T follicular helper cell (primary cell): ENCODE data around the gene ENDOG.
A peak's percentile ranks its signal among the peaks of the same experiment; 100 is the strongest.
"Not testable (repeated sequence)": the region's sequence is repeated elsewhere in the genome, so short reads cannot be mapped to it uniquely, and the experiment has no call there.

Experiments used
- DNase-seq: peaks from one replicate; pipeline ENCODE4 v3.0.0-alpha.2; 2020; ENCODE audit warnings: low read depth
- total RNA-seq, 2 experiments: gene quantifications; one replicate each; lab custom pipeline; 2026; lab: John Stamatoyannopoulos, UW

The ENDOG gene
- total RNA-seq, result 6.8 to 14.2 reads per million in 2 experiments

DNA sequence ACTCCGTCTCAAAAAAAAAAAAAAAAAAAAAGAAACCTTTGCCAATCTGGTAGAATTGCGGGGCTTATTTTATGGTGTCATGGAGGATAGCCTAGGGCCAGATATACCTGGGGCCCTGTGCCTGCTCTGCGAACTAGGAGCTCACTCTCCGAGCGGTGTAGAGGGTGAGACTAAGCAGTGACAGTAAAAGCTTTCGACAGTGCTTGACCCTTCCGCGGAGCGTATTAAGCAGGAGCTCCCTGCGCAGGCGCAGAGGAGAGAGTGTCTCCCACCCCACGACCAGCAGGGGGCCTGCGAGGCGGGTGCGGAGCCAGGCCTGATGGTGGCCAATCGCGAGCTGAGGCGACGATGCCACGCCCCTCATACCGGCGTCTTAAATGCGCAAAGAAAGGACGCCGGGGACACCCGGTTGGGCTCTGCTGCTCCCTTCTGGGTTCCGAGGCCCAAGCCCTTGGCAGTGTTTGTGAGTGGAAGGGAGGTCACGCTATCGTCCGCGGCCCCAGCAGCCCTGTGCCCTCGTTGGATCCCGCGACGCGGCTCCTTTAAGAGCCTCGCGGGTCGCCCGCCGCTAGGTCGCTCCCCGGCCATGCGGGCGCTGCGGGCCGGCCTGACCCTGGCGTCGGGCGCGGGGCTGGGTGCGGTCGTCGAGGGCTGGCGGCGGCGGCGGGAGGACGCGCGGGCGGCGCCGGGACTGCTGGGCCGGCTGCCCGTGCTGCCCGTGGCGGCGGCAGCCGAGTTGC, at the start of gene ENDOG:
Gene ENDOG, plus strand, starts transcription at position 402 of the 740 bp plus-strand sequence. Its CDS starts 185 bp downstream, at position 587.
- DNase-seq, result peak; percentile 95

DNA sequence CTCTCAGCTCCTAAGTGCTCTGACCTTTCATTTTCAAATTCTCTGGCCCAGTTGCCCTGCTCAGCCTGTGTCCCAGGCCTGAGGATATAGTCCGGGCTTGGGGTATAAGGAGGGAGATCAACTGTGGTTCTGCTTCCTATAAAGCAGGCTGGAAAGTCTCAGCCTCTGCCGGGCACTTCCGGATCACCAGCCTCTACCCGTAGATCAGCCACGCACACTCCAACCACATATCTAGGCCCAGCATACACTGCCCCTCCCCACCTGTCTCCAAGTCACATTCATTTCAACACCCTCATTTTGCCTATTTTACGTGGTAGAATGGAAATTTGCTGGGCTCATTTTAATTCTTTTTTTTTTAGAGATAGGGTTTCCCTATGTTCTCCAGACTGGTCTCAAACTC, 49.7 kb upstream of the ENDOG start:
- no peak for DNase-seq

DNA sequence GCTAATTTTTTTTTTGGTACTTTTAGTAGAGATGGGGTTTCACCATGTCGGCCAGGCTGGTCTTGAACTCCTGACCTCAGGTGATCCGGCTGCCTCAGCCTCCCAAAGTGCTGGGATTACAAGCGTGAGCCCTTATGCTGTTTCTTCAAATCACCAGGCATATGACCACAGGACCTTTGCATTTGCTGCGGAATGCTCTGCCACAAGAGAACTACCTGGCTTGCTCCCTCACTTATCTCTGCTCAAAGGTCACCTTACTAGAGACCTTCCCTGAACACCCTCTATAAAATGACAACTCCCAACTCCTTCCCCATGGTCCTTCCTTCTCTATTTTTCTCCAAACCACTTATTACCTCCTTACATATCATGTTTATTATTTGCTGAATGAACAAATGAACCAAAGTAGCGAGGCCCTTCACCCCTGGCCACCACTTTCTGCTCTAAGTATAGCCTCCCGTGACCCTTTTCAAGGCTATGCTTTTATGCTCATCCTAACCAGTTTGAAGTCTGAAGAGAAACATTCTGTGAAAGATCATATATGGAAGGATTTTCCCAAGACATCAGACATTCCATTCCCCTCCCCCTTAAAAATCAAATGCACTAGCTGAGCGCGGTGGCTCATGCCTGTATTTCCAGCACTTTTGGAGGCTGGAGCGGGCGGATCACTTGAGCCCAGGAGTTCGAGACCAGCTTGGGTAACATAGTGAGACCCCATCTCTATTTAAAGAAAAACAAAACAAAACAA, 47.8 kb upstream of the ENDOG start:
- DNase-seq, result no peak

DNA sequence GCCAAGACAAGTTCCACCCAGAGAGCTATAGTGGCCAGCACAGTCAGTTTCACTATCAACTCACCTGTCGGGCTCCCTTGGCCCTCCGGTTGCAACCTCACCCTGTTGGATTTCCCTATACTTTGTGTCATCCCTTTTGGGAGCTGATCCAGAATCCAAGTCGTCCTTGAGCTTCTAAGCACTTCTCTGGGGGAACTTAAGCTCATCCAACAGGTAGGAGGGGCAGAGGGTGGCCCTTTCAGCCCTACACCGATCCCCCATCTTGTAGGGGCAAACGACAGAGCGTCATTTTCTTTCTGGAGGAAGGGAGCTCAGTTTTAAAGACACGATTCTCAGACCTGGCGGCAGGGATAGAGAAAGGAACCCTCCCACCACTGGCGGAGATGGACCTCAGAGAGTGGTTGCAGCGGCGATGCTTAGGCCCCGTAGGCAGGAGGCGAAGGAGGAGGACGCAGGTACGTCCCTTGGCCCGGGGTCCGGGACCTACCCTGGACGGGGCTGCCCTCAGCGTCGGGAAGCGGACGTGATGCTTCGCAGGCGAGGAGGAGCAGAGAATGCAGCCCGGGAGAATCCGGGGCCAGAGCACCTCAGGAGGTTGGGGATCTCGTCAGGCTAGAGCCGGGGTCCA, 47.1 kb upstream of the ENDOG start:
- no peak for DNase-seq

DNA sequence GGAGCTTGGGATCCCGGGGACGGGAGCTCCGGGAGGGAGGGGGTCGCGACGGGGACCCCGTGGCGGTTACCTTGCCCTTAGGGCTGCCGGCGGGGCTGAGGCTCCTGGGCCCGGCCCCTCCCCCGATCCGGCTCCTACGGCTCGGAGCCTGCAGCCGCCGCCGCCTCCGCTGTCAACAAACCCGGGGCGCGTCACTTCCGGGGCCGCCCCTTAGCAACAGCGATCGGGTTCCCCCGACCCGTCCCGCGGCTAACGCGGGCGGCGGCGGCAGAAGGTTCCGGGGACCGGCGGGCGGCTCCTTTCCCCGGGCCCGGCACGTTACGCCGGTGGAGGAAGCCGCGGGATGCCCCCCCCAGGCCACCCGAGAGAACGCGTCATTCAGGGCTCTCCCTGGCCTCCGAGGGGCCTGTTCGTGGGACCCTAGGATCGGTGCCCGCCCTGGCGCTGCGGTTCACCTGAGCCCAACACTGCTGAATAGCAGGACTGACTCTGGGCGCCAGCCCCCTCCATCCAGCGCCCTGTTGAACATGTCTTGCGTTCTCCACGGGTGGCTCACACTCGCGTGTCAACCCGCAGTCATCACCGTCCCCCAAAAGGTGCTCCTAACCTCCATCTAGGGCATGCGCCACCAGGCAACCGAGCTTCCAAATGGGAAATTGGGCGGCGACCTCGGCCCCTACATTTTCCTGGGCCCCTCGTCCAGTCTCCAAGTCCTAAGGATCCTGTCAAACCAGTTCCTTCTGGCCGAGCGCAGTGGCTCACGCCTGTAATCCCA, 46.4 kb upstream of the ENDOG start, which contains the start of gene ZER1:
Gene ZER1, minus strand, starts transcription at position 183 of the 775 bp plus-strand sequence. CDS start 16,362 bp downstream, outside the sequence.
- peak; percentile 92 for DNase-seq

DNA sequence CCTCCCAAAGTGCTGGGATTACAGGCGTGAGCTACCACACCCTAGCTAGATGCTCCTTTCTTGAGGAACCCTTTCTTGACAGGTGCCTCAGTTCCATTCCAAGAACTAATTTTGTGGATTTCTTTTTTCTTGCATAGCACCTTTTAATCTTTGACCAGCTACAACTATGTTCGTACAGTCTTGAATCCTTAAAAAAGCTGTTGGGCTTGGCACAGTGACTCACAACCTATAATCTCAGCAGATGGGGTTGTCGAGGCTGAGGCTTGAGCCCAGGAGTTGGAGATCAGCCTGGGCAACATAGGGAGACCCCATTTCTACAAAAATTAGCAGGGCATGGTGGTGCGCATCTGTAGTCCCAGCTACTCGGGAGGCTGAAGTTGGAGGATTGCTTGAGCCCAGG, 45.3 kb upstream of the ENDOG start:
- no peak for DNase-seq

DNA sequence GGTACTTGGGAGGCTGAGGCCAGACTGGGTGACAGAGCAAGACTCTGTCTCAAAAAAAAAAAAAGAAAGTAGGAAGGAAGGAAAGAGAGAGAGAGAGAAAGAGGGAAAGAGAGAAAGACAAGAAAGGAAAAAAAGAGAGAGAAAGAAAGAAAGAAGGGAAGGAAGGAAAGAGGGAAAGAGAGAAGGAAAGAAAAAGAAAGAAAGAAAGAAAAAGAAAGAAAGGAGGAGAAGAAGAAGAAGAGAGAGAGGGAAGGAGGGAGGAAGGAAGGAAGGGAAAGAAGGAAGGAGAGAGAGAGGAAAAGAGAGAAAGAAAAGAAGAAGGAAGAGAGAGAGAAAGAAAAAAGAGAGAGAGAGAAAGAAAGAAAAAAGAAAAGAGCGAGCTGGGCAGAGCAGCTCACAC, 43.5 kb upstream of the ENDOG start:
- DNase-seq, result no peak

DNA sequence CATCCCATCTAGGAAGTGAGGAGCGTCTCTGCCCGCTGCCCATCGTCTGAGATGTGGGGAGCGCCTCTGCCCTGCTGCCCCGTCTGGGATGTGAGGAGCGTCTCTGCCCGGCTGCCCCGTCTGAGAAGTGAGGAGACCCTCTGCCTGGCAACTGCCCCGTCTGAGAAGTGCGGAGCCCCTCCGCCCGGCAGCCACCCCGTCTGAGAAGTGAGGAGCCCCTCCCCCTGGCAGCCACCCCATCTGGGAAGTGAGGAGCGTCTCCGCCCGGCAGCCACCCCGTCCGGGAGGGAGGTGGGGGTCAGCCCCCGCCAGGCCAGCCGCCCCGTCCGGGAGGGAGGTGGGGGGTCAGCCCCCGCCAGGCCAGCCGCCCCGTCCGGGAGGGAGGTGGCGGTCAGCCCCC, 38.2 kb upstream of the ENDOG start:
- not testable (repeated sequence) for DNase-seq

DNA sequence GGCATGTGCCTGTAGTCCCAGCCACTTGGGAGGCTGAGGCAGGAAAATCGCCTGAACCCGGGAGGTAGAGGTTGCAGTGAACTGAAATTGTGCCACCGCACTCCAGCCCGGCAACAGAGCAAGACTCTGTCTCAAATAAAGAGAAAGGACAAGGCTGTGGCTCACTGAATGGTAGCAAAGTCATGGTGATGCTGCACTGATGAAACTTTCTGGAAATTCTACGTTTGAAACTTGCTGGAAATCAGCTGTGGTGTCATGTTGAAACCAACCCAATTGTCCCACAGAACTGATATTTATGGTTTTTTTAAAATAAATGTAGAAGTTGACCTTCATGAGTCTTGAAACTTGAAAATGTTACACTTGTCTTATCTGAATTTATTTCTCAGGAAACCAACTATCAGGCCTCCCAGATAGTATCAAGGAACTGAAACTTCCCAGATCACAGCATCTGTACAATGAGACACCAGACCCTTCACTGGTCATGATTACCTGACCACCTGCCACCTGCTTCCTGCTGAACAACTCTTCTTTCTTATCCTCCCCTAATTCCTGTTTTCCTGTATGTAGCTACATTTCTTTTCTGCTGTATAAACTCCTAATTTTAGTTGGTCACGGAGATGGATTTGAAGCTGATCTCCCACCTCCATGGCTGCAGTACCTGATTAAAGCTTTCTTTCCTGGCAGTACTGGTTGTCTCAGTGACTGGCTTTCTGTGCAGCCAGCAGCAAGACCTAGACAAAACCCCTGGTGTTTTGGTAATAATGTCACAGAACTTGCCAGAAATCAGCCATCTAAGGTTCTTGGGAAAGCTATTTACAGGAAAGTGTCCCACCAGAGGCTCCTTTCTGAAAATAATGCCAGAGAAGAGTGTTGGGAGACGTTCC, 36.9 kb upstream of the ENDOG start:
- no peak for DNase-seq

DNA sequence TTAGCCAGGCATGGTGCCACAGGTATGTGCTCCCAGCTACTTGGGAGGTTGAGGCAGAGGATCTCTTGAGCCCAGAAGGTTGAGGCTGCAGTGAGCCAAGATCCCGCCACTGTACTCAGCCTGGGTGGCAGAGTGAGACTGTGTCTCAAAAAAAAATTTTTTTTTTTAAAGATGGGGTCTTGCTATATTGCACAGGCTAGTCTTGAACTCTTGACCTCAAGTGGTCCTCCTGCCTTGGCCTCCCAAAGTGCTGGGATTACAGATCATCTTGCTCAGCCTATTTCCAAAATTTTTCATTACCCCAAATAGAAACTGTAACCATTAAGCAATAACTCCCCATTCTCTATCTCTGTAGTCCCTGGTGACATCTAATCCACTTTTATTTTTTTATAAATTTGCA, 35.6 kb upstream of the ENDOG start:
- no peak for DNase-seq

DNA sequence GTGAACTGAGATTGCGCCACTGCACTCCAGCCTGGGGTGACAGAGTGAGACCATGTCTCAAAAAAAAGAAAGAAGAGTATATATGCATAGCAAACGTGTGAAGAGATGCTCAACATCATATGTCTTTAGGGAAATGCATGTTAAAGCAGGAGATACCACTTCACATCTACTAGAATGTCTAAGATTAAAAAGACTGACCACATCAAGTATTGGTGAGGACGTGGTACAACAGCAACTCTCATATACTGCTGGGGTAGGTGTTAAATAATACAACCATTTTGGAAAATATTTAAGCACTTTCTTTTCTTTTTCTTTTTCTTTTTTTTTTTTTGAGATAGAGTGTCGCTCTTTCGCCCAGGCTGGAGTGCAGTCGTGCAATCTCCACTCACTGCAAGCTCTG, 32.9 kb upstream of the ENDOG start:
- no peak for DNase-seq

DNA sequence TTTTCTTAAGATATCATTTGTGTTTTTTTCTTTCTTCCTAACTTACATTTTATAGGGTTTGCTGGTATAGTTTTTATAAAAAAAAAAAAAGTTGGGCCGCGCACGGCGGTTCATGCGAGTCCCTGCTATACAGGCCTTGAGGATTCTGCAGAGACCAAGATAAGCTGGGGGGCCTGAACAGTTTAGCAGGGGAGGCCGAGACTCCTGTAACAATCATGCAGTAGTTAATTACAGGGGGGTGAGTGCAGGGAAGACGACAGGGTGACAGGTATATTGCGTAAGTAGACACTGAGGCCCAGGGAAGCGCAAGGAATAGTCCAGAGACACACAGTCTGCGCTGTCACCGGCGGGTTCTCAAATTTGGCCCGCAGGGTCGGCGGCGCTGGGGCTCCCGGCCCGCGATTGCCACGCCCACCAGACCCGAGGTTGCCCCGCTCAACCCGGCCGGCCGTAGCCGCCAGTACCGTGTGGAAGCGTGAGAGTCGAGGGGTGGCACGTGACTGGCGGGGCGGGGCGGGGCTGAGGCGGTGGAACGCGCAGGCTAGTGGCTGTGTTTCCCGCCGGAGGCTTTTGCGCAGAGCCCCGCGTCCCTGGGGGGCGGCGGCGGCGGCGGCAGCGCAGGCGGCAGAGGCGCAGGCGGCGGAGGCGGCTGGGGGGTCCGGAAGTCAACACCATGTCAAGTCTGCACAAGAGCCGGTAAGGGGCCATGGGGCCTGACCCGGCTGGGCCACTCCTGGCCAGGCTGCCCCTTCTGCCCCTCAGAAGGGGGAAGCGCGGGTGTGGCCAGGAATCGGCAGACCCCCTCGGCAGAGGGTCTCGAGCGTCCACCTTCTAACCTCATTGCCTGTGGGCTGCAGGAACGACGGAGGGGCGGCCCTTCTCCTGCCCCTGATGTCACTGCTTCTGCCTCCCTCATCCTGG, 31.4 kb upstream of the ENDOG start, which contains the start of gene TBC1D13:
Gene TBC1D13, plus strand, starts transcription at position 573 of the 921 bp plus-strand sequence. Its CDS starts 101 bp downstream, at position 674.
- peak; percentile 87 for DNase-seq

DNA sequence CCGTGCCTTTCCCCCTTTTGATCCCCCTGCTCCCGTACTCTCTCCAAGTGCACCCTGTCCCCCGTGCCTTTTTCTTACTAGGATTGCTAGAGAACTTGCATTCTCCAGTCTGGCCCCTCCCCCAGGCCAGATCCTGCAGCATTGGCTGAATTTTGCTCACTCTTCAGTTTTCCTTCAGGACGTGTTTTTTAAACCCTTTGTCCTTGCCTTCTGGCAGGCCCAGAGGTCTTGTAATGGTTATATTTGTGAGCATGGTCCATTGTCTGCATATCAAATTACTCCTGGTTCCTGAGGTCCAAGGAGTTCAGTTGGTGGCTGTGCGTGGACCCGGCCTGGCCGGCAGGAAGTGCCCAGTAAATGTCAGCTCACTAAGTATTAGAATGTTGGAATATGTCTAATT, 30.6 kb upstream of the ENDOG start:
- no peak for DNase-seq

DNA sequence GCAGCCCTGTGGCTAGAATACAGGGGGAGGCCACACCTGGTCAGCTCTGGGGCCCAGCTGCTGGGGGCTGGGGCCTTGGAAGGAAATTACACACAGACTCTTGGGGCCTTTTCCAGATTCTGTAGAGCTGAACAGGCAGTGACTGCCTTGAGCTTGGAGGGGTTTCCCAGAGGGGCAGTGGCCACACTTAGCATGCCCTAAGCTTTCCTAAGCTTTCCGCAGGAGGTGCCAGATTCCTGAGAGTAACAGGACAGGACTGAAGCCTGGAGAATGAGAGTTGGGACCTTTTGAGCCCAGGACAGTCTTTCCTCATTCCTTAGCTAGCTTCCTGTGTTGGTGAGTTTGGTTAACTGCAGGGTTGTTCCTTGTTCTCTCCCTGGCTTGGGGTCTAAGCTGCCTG, 29.9 kb upstream of the ENDOG start:
- DNase-seq, result no peak

DNA sequence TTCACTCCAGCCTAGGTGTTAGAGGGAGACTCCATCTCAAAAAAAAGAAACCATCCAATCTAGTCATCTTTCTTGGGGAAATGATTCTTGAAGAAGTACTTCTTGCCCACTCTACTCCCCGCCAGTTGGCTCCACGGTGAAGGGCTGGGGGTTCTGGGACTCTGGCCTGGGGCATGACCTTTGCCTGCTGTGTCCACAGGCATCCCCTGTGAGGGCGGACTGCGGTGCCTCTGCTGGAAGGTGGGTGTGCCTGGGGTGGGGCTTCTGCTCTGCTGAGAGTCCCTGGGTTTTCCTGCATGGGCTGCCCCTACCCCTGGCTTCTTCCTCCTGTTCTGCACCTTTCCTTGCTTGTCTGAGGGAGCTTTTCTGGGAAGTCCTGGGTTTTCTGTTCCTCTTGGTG, 27.8 kb upstream of the ENDOG start:
- no peak for DNase-seq

DNA sequence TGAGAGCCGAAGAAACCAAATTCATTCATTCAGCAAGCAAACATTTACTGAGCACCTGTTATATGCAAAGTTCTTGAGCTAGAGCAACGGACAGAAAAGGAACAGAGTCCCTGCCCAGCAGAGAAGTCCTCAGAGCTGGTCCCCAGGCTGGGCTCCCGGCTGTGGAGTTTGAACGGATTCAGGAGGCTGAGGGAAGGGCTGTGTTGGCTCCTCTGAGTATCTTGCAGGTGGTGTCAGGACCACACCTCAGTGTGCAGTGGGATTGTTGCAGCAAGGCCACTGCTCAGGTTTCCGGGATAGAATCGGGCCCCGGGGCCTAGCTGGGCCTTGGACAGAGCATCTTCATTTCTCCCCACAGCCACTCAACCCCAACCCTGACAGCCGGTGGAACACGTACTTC, 26.2 kb upstream of the ENDOG start:
- DNase-seq, result no peak

DNA sequence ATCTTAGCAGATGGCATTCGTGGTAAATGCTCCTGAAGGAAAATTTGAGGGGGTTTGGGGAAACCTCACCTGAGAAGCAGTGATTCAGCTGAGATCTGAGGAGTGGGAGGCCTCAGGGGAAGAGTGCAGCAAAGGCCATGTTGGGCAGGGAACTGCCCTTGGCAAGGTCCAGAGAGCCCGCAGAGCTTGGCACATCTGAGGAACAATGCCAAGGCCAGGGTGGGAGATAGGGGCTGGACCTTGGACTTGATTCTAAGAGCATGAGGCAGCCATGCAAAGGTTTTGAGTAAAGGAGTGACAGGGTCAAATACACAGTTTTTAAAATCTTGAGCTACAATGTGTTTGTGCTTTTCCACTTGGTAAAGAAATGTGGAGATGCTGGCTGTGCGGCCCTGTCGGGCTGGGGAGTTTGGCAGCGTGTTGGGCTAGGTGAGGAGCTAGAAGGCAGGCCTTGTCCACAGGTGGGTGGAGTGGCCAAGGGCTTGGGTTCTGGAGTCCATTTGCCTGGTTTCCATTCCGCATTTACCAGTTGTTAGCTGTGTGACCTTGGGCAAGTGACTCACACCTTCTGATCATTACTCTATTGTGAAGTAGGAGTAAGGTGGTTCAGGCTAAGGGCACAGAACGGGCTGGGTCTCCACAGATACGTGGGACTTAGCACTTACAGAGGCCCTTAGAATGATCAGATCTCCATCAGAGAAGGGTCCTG, 25.2 kb upstream of the ENDOG start:
- no peak for DNase-seq

DNA sequence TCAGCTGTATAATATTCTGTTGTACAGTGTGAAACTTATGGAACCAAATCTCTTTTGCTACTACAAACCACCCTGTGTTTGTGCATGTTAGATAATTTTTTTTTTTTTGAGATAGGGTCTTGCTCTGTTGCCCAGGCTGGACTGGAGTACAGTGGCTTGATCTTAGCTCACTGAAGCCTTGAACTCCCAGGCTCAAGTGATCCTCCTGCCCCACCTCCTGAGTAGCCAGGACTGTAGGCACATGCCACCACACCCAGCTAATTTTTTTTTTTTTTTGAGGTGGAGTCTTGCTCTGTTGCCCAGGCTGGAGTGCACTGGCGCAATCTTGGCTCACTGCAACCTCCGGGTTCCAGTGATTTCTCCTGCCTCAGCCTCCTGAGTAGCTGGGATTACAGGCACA, 23.3 kb upstream of the ENDOG start:
- not testable (repeated sequence) for DNase-seq

DNA sequence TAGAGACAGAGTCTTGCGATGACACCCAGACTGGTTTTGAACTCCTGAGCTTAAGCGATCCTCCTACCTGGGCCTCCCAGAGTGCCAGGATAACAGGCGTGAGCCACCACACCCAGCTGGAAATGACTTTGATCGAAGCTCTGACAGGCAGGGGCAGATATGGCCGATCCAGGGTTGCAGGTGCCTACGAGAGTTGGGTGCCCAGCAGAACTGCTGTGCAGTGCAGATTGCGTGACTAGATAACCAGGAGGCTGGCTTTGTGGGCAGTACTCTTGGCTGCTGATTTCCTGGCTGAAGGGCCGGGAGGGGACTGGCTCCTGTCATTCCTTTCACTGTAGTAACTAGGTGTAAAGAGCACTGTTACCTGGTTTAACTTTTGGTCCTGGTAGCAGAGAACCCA, 19.4 kb upstream of the ENDOG start:
- DNase-seq, result no peak
